Germinal center (tissue), 1 donor: ENCODE results near the gene MIAT.
A peak's percentile ranks its signal among the peaks of the same experiment; 100 is the strongest.

ENCODE experiments used
- DNase-seq: peaks from one replicate; pipeline ENCODE4 v3.0.0; 2012; ENCODE audit warnings: mixed read lengths, low spot score

Gene MIAT

GRCh38 chr22:26632422-26633155, 24.8 kb upstream of the MIAT start:
- DNase-seq, result no peak

DNA sequence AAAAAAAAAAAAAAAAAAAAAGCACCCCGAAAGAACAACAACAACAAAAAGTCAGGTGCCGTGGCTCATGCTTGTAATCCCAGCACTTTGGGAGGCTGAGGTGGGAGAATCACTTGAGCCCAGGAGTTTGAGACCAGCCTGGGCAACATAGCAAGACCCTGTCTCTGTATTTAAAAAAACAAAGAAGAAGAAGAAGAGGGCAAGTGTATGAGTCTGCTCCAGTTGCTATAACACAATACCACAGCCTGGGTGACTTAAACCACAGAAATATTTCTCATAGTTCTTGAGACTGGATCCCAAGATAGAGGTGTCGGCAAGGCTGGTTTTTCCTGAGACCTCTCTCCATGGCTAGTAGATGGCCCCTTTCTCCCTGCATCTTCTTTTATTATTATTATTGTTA, 23.2 kb upstream of the MIAT start:
- no peak for DNase-seq

GRCh38 chr22:26635117-26635516, 22.3 kb upstream of the MIAT start:
- DNase-seq, result no peak

DNA sequence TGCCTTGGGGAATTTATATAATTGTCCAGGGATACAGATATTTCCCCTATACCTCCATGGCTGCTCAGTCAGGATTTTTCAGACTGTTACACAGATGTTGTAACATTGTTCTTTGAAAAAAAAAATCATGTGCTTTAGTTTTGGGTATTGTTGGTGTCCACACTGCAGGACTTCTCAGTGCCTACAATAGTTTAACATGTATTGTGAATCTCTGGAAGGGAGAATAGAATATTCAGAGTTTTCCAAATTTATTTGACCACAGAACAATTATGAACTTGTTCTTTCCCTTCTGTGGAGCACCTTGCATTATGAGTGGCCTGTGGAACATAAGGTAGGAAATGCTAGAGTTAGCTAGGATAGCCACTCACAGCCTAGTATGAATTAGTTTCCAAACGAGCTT, 21.1 kb upstream of the MIAT start:
- no peak for DNase-seq

DNA sequence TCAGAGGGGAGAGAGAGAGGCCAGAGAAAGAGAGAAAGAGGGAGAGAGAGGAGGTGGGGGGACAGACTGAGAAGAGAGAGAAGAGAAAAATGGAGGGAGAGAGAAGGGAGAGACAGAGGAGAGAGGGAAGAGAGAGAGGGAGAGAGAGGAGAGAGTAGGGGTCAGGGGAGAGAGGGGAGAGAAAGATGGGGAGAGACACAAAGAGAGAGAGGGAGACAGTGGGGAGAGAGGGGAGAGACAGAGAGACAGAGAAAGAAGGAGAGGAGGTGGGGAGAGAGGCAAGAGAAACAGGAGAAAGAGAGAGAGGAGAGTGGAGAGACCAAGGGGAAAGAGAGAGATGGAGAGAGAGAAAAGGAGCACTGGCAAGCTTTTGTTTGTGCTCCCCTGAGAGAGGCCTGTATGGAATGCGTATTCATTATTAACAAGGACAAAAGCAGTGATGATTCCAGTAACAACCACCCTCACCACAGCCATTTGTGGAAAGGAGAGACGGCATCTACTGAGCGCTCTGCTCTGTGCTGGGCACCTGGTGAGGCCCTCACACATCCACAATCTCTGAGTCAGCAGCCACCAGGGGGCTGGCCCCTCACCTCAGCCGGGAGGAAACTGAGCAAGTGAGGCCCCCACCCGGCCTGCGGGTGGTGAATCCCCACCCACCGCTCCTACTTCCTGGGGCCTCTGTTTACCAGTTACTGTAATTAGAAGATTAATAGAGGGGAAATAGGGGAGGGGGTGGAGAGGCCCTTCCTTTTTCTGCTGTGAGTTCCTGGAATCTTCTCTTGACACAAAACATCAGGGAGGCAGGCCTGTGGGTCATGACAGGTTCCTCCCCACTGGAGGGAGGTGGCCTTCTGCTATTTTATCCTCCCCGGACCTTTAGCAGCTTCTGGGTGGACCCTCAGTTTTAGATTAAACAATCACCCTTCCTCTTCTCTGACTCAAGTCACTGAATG, 14.6 kb upstream of the MIAT start:
- DNase-seq, result peak; percentile 57

- no peak for DNase-seq
These were observed 13.8 kb upstream of the MIAT start for GRCh38 chr22:26643418-26644100.

GRCh38 chr22:26646158-26646557, 11.2 kb upstream of the MIAT start:
- DNase-seq, result no peak

GRCh38 chr22:26648011-26648497, 9.3 kb upstream of the MIAT start:
- DNase-seq, result no peak

DNA sequence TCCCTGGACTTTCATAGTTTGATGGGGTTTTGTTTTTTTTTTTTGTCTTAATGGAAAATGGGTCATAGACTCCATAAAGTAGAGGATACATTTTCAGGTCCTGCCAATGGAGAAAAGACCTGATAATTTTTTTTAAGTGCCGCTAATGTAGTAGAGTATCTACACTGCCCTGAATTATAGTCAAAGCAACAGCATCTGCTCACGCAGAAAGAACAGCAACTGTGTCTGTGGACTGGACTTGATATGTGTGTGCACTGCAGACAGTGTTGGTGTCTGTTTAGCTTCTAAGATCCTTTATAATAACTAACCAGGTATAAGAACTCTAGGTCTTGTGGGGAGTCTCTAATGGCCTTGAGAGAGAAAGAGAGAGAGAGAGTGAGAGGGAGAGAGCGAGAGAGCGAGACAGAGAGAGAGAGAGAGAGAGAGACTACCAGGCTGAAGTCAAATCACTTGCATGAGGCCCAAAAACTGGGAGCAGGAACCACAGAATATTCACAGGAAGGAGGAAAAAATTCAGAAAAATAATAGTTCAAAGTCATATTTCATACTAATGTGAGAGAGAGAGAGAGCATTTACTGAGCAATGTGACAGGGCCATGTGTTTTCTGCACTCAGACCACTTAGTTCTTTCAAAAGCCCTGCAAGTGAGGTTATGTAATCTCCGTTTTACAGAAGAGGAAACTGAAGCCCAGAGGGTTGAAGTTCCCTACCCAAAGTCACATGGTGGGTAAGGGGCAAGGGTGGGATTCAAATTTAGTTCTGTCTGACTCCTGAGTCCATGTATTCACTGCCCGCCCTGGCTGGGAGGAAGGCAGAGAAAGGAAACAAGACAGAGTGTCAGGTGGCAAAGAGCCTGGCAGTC, 8.6 kb upstream of the MIAT start:
- DNase-seq, result no peak

DNA sequence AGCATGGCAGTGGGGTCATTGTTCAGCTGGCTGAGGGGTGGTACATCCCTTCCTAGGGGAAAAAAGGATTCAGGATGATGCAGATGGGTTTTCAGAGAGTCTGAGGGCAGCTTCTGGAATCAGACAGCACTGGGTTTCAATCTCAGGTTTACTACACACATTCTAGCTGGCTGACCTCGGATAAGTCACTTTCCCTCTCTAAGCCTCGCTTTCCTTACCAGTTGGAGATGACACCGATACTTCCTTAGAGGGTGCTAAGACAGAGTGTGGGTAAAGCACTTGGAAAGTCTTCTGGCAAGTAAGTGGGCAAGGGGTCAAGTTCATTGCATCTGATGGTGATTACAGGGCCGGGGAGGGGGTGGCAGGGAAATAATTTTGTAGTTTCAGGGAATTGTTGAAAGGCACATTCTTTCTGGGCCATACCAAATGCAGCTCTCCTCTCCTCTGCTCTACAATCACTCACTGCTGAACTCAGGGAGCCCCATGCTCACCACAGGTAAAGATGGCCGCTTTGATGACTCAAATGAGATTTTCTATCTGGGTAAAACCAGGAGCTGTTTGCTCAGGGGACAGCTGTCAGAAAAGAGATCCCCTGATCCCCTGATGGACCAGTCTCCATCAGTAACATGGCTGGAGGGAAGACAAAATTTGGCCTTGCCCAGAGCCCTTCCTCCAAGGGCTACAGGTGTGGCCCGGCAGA, 6.5 kb upstream of the MIAT start:
- no peak for DNase-seq

DNA sequence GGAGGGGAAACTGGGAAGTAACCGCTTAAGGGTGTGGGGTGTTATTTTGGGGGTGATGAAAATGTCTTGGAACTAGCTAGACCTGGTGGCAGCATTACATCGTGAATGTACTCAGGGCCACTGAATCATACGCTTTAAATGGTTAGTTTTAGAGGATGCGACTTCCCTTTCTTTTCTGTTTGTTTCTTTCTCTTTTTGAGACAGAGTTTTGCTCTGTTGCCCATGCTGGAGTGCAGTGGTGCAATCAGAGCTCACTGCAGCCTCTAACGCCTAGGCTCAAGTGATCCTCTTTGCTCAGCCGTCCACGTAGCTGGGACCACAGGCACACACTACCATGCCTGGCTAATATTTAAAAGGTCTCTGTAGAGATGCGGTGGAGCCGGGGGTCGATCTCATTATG, 5.6 kb upstream of the MIAT start:
- no peak for DNase-seq

DNA sequence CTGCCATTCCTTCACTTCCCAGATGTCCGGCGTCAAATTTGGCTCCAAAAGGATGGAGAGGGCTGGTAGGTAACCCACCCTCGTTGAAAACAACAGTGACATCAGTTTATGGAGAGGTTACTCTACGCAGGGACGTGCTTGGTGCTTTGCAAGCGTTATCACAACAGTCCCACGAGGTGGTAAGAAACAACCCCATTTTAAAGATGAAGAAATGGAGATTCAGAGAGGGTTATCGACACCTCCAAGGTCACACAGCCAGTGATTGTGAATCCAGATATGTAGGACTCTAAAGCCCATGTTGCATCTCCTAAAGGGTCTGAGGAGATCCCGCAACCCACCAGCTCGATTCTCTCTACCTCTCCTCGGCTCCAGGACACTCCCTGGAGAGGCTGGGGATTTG, 773 bp downstream of the MIAT start:
- DNase-seq, result no peak

DNA sequence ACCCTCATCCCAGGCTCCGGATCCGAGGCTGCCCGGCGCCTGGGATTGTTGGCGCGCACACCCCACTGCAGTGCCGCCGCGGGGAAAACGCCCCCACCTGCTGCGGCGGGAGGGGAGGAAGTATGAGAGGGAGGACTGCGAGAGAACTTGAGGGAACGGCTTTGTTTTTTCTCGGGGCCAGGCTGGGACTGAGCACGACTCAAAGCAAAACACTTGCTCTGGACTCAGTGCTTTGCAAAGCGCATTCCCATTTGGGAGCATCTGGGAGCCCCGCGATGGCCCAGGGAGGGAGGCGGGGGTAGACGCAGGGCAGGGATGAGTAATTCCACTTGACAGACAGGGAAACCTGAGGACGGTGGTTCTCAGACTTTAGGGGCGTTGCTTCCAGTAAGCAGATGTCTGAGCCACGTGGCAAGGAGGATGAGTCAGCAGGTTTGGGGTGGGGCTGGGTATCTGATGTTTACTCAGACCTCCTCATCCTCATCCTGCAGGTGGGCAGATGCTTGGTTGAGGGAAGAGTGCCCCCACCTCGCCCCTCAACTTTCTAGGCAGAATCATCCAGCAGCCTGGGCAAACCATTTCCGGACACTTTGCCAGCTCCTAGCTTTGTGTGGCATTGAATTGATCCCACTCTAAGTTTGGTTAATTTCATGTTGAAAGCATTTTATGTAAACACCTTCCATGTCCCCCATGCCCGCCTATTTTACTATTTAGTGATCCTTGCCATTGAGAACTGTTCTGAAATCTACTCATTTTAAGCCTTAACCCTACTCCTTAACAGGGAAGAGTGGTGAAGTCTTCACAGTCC, 1.5 kb downstream of the MIAT start:
- peak; percentile 51 for DNase-seq

DNA sequence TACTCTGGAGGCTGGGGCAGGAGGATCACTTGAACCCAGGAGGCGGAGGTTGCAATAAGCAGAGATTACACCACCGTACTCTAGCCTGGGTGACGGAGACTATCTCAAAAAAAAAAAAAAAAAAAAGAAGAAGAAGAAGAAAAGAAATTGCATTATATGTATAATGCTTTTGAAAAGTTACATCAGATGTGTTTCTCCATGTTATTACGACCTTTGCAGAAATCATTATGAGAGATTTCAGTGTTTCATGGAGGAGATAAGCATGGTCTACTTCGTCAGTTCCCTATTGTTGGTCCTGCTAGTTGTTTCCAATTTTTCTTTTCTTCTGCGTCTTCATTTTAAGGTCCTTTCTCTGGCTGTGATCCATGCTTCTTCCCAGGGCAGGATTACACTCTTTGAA, 3.0 kb downstream of the MIAT start:
- no peak for DNase-seq

- DNase-seq, result no peak
These were observed 3.7 kb downstream of the MIAT start for GRCh38 chr22:26660961-26661578.

- no peak for DNase-seq
These were observed 4.8 kb downstream of the MIAT start for GRCh38 chr22:26662160-26662559.

- peak; percentile 46 for DNase-seq
These were observed 6.1 kb downstream of the MIAT start for GRCh38 chr22:26663374-26663923.

GRCh38 chr22:26665813-26666231, 8.4 kb downstream of the MIAT start:
- DNase-seq, result no peak

DNA sequence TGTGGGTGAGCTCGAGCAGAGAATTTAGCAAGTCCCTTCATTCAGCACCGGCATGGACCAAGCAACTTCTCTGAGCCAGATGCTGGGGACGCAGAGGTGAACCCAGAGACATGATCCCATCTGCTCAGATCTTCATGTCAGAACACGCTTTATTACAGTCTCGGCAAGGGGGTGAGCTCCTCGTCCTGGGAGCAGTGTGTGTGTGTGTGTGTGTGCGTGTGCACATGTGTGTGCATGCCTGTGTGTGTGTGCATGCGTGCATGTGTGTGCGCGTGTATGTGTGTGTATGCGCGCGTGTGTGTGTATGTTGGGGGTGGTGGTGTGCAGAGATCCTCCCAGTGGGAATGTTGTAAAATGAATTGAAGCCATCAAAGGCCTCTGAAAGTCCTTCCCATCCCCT, 9.8 kb downstream of the MIAT start:
- DNase-seq, result no peak
